Smooth muscle cell (in vitro differentiated cells): ENCODE measurements around the gene AHCTF1. TPM values are rescaled to one million over a fixed set of nuclear protein-coding genes. Genes with fewer than 3 reads are reported as not detected.
"Not testable (repeated sequence)": the region's sequence is repeated elsewhere in the genome, so short reads cannot be mapped to it uniquely, and the experiment has no call there.

ENCODE experiments used
- DNase-seq: peaks from one replicate; lab custom pipeline; 2025; ENCODE audit not compliant: unreplicated experiment; lab: John Stamatoyannopoulos, UW
- H2AFZ ChIP-seq: fragments of 200-600 bp; sonication (generic); 2 replicates; pipeline ENCODE4 v1.6.0; 2016; ENCODE audit warnings: antibody characterized with exemption, low read depth, mild to moderate bottlenecking
- H3F3A ChIP-seq: fragments of 200-600 bp; sonication (generic); 2 replicates; pipeline ENCODE4 v1.6.0; 2017; ENCODE audit warnings: antibody characterized with exemption, low read depth
- H3K27ac ChIP-seq: fragments of 200-600 bp; sonication (generic); 2 replicates; pipeline ENCODE4 v1.5.1; 2016; ENCODE audit warnings: low read depth, mild to moderate bottlenecking
- H3K27me3 ChIP-seq: fragments of 200-600 bp; sonication (generic); 2 replicates; pipeline ENCODE4 v1.6.1; 2016; ENCODE audit warnings: low read depth, mild to moderate bottlenecking
- H3K36me3 ChIP-seq: fragments of 200-600 bp; sonication (generic); 2 replicates; pipeline ENCODE4 v1.5.1; 2016; ENCODE audit warnings: low read depth
- H3K4me1 ChIP-seq: fragments of 200-600 bp; sonication (generic); 2 replicates; pipeline ENCODE4 v1.5.1; 2016; ENCODE audit warnings: low read depth
- H3K4me2 ChIP-seq: fragments of 200-600 bp; sonication (generic); 2 replicates; pipeline ENCODE4 v1.6.0; 2016; ENCODE audit warnings: mild to moderate bottlenecking
- H3K4me3 ChIP-seq: fragments of 200-600 bp; sonication (generic); 2 replicates; pipeline ENCODE4 v1.5.1; 2016; ENCODE audit warnings: mild to moderate bottlenecking
- H3K79me2 ChIP-seq: fragments of 200-600 bp; sonication (generic); 2 replicates; pipeline ENCODE4 v1.6.0; 2016; ENCODE audit warnings: low read depth, mild to moderate bottlenecking
- H3K9ac ChIP-seq: fragments of 200-600 bp; sonication (generic); 2 replicates; pipeline ENCODE4 v1.6.0; 2016; ENCODE audit warnings: low read depth
- H3K9me3 ChIP-seq: fragments of 200-600 bp; sonication (generic); replicated peaks from 2 replicates; pipeline ENCODE4 v1.5.1; 2016; ENCODE audit warnings: low read depth
- H4K20me1 ChIP-seq: fragments of 200-600 bp; sonication (generic); 2 replicates; pipeline ENCODE4 v1.6.0; 2016; ENCODE audit warnings: low read depth
- CTCF ChIP-seq: fragments of 200-600 bp; sonication (generic); IDR thresholded peaks from 2 replicates; pipeline ENCODE4 v1.5.1; 2017; ENCODE audit warnings: borderline replicate concordance, mild to moderate bottlenecking, antibody characterized with exemption; ENCODE audit not compliant: insufficient read depth, poor library complexity, severe bottlenecking
- WGBS: methylation state at CpG from one replicate; pipeline ENCODE4 v1.1.7; 2016; ENCODE audit warnings: low lambda C conversion rate; 5-methylcytosine and 5-hydroxymethylcytosine counted together
- polyA plus RNA-seq: library from polyadenylated mRNA; unstranded; fragments of >200 nt; fragmentation: Nextera tagmentation; extraction: Ambion mirVana; gene quantifications from 2 replicates; pipeline ENCODE4 v1.2.1, GENCODE V29; 2016
- total RNA-seq: library from RNA; depleted of rRNA; stranded (reverse); fragments of >200 nt; gene quantifications from 2 replicates; pipeline ENCODE4 v1.2.3, GENCODE V29; 2014

Gene AHCTF1
- total and polyA plus RNA-seq, 2 experiments from 2014 or later: 7.2 to 34.0 TPM

- no peaks in the 10 kb centered on the region for H3K36me3 ChIP-seq
- no peaks in the 10 kb centered on the region for H3K79me2 ChIP-seq
- no peak overlapping the region for H3K9ac ChIP-seq
- no peak for DNase-seq
- H3K4me1 ChIP-seq: no peaks in the 10 kb centered on the region
- no peak overlapping the region for H2AFZ ChIP-seq
- no peak overlapping the region for H3K4me2 ChIP-seq
- TF ChIP-seq CTCF: no peak
- no peaks in the 10 kb centered on the region for H4K20me1 ChIP-seq
- H3F3A ChIP-seq: no peaks in the 10 kb centered on the region
- no peak overlapping the region for H3K27ac ChIP-seq
- WGBS: 64% methylated on average over 7 of the region's 7 CpGs
- H3K9me3 ChIP-seq: no peaks in the 10 kb centered on the region
- no peaks in the 10 kb centered on the region for H3K27me3 ChIP-seq
- H3K4me3 ChIP-seq: no peak overlapping the region
These were observed 111.1 kb downstream of the AHCTF1 start for GRCh38 chr1:246820666-246821065.

- H3K4me3 ChIP-seq, H3K27ac ChIP-seq, H3K27me3 ChIP-seq, H3K4me1 ChIP-seq, H3F3A ChIP-seq, H3K9me3 ChIP-seq, H3K9ac ChIP-seq, H3K36me3 ChIP-seq, DNase-seq, H3K79me2 ChIP-seq, H3K4me2 ChIP-seq, H2AFZ ChIP-seq, H4K20me1 ChIP-seq: not testable (repeated sequence)
- 59% methylated on average over 3 of the region's 9 CpGs for WGBS
These were observed 114.0 kb downstream of the AHCTF1 start for GRCh38 chr1:246817778-246818177.

- Histone ChIP-seq H3K4me2 (no peak overlapping the region), H3K36me3 (no peaks in the 10 kb centered on the region), H3K27me3 (no peaks in the 10 kb centered on the region), H3K4me1 (no peaks in the 10 kb centered on the region), H3K4me3 (no peak overlapping the region), H2AFZ (no peak overlapping the region), H3K9ac (no peak overlapping the region), H3K79me2 (no peaks in the 10 kb centered on the region), H4K20me1 (no peaks in the 10 kb centered on the region), H3K9me3 (no peaks in the 10 kb centered on the region), H3K27ac (no peak overlapping the region), H3F3A (no peaks in the 10 kb centered on the region)
- DNase-seq: no peak
- TF ChIP-seq CTCF: no peak
- 92% methylated on average over 11 of the region's 11 CpGs for WGBS
These were observed 116.0 kb downstream of the AHCTF1 start for GRCh38 chr1:246815693-246816270.

GRCh38 chr1:246814890-246815289 is 116.9 kb downstream of the AHCTF1 start:
- Histone ChIP-seq H3K4me2 (no peak overlapping the region), H3K4me1 (no peaks in the 10 kb centered on the region), H3K27me3 (no peaks in the 10 kb centered on the region), H3K79me2 (no peaks in the 10 kb centered on the region), H3K4me3 (no peak overlapping the region), H3K9me3 (no peaks in the 10 kb centered on the region), H3K27ac (no peak overlapping the region), H3K9ac (no peak overlapping the region), H3K36me3 (no peaks in the 10 kb centered on the region), H2AFZ (no peak overlapping the region), H4K20me1 (no peaks in the 10 kb centered on the region), H3F3A (no peaks in the 10 kb centered on the region)
- 84% methylated on average over 13 of the region's 13 CpGs for WGBS
- TF ChIP-seq CTCF: no peak
- no peak for DNase-seq

- H3F3A ChIP-seq, H3K27ac ChIP-seq, H3K79me2 ChIP-seq, H4K20me1 ChIP-seq, H3K27me3 ChIP-seq, H3K36me3 ChIP-seq, H3K4me1 ChIP-seq, H3K9me3 ChIP-seq, H3K9ac ChIP-seq, H2AFZ ChIP-seq, H3K4me3 ChIP-seq, H3K4me2 ChIP-seq, DNase-seq: not testable (repeated sequence)
- 74% methylated on average over 4 of the region's 4 CpGs for WGBS
These were observed 118.4 kb downstream of the AHCTF1 start for GRCh38 chr1:246813325-246813724.
